Stimulated activated CD8-positive, alpha-beta memory T cell treated with anti-CD3 and anti-CD28 coated beads, Interleukin-12 subunit alpha, Interleukin-12 subunit beta, amount 100 ng/mL, for 4 hours (primary cell): ENCODE measurements around the gene SDCCAG8.
A peak's percentile ranks its signal among the peaks of the same experiment; 100 is the strongest.

Experiments used
- DNase-seq: peaks from one replicate; pipeline ENCODE4 v3.0.0-alpha.2; 2020; ENCODE audit warnings: low read depth

Gene SDCCAG8

DNA sequence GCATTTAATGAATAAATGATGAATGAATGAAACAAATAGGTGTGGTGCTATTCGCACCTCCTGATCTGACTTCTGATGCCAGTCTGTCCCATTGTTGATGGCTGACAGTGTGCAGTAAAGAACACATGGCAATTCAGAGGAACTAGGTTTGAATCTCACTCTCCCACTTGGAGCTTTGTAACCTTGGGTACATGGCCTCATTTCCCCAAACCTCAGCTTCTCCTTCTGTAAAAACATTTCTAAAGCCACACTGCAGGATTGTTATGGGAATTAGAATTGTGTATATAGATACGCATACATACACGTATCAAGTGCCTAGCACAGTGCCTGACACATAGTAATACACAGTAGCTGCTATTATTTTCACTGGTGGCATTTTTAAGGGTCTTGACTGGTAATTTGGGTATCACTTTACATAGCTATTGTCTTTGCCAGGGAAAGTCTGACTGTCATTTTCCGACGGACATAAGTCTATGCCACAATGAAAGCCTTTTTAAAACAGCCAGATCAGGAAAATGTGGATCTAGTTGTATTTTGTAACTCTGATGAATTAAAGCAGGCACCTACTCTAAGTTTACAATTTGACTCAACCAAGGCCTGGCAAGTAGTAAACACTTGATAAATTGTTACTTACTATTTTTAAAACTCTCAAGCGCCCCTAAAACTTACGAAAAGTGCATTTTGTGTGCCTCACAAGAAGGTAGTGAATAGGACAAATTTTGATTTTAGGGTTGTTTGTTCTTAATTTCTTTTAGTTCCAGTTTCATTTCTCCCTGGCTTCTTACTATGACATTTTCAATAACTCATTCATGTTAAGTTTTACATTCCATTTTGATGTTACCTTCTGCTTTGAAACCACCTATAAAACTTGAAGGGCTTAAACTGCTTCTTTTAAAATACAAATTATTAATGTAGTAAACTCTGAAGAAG, 164.4 kb downstream of the SDCCAG8 start:
- no peak for DNase-seq

DNA sequence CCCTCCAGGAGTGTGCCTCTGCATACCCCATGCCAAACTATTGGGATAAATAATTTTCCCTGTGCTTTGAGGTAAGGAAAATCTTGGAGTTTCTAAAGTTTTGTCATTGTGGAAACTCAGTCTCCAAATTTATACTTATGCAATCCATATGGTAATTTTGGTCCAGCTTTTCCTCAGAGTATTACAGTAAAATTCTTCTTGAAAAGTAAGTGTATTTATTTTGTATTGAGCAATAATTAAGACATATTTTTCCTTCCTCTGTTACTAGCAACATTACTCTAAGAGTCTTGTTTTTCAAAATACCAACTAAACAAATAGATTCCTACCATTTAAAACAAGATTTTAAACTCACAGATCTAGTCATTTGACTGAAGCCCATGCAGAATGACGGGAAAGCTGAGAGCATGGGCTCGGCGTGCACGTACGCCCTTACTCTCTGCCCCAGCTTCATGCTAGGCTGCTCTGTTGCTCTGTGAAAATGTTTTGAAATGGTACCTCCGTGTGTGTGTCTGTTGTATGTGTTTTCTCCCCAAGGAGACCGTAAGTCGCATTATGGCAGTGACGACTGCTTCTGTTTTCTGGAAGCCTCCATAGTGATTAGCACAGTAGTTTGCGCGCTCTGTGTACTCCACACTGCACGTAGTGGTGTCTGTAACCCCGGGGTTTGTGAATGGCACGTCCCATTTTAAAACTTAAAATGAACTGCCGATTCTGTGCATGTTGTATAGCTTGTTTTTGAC, 165.3 kb downstream of the SDCCAG8 start:
- DNase-seq, result no peak

DNA sequence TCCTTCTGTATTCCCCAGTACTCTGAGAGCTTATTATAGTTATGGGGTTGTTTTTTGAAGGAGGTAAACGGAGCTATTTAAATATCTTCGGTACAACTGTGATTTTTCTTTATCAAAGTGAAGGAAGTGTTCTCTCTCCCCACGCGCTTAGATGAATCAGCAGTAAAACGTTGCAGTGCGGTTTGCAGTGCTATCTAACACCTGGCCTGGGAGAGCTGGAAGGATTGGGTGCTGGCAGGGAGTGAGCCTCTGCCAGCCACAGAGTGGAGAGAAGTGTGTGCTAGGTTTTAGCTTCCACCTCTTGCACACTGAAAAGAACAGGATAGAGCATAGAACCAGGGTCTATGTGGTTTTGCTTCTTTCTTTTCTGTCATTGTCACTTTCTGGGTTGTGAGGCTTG, 165.9 kb downstream of the SDCCAG8 start:
- peak; percentile 12 for DNase-seq

DNA sequence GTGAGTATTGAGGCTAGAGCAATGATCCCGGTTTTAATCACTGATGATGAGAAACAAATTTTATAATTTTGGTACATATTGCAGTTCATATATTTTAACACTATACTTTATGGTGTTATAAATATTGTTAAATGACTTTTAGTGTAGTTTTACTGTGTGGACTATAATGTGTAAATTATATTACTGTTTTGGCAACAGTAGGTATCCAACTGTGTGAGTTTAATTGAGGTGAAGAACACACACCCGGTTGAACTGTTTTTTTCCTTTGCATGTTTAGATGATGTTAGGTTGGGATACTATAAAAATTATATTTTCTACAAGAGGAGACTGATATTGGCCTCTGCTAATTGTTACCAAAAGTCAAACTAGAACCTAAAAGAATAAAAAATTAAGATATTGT, 166.5 kb downstream of the SDCCAG8 start:
- DNase-seq, result no peak

DNA sequence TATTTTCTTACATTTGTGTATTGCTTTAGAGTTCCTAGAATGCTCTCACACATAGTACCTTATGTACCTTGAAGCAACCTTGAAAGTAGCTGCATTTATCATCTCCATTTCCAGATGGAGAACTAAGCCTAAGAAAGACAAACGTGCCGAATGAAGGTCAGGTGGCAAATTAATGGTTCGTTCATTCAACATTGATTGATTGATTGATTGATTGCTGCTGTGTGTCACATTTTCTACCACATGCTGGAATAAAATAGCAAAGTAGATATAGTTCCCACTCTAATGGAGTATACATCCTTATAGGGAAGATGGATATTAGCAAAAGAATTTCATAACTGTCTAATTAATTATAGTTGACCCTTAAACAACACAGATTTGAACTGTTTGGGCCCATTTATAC, 172.2 kb downstream of the SDCCAG8 start:
- no peak for DNase-seq

DNA sequence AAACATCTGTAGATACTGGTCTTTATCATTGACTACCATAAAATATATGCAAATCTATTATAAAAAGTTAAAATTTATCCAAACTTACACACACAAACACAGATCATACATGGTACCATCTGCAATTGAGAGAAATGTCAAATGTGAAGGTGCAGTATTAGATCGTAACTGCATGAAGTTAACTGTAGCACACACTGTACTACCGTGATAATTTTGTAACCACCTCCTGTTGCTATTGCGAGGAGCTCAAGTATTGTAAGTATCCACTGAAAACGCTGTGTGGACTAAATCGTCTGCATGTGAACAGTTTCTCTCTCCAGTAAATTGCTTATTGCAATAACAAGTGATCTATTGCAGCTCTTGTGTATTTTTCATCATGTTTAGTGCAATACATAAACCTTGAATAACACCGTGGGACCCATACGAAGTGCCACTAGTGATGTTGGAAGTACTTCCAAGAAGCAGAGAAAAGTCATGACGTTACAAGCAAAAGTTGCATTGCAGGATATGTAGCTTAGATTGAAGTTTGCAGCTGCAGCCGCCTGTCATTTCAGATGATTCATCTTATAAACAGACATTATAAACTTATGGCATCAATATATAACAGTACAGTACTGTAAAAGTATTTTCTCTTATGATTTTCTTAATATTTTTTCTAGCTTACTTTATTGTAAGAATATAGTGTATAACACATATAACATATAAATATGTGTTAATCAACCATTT, 172.9 kb downstream of the SDCCAG8 start:
- DNase-seq, result no peak

DNA sequence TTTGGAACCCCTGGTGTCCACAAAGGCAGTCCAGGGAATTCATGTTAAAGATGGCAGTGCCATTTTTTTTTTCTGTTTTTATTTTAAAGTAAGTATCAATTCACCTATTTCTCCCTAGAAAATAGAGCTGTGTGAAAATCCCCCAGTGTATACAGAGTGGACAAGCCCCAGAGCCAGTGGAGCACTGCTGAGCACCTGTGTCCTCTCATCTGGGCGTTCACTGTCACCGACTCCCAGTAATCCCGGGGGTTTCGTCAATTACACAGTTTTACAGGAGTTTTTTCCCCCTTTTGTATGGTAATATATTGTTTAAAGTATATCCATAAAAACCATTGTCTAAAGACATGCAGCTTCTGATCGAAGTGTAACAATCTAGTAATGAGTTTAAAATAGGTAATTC, 175.8 kb downstream of the SDCCAG8 start:
- no peak for DNase-seq

DNA sequence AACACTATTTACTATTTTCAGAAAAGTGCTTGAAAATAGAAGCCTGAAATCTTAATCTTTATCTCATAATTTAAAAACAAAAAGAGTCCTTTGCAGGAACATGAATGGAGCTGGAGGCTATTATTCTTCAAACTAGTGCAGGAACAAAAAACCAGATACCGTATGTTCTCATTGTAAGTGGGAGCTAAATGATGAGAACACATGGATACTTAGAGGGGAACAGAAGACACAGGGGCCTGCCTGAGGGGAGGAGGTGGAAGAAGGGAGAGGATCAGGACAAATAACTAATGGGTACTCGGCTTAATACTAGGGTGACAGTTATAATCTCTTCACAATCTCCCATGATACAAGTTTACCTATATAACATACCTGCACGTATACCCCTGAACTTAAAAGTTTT, 176.3 kb downstream of the SDCCAG8 start:
- DNase-seq, result no peak

DNA sequence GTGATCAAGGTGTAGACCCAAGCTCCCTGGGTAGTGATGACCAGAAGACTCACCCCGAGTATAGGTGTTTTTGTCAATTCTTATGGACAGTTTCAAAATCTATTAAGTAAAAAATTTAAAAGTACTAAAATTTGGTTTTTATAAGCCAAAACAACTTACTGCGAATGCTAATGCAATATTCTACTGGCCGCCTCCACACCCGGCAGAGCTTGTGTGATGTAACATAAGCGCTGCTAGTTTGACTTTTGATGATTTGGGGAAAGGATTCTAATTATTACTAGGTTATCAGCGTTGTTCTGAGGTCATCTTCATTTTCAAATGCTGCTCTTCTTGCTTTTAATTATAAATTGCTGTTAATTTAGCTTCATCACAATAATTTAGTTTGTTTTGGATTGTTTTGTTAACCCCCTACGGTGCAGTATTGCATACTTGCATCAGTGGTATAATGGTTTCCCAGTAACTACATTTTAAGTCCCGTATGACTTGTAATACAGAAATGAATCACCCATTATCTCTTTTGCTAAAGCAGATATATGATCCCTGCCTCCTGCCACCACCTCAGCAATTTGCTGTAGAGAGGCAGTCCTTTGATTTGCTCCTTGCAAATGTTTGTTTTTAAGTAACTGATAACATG, 178.0 kb downstream of the SDCCAG8 start:
- DNase-seq, result no peak

DNA sequence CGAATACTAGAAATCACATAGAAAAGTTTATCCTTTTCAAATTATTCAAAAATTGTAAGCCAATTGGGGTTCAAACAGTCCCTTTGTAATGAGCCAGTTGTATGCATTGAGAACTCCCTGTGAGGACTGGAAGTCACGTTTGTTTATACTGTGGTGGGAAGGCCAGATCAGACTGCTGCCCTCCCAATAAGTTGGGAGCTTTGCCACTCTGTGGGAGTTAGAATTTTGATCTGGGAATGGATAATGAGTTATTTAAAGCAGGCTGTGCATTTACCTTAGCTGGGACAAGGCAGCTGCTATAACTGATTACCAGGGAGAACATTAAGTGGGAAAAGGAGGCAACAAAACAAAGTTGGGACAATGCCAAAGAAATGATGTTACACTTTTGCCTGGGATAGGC, 178.8 kb downstream of the SDCCAG8 start:
- no peak for DNase-seq

DNA sequence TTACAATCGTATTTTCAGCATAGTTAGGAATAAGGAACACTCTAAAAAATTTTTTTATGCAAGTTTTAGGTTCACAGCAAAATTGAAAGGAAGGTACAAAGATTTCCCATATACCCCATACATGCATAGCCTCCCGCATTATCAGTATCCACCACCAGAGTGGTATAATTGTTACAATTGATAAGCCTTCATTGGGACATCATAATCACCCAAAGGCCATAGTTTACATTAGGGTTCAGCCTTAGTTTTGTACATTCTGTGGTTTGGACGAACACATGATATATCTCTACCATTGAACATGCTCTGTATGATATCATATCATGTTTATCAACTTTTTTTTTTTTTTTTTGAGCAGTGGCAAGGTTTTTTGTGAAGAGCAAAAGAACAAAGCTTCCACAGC, 180.0 kb downstream of the SDCCAG8 start:
- no peak for DNase-seq

DNA sequence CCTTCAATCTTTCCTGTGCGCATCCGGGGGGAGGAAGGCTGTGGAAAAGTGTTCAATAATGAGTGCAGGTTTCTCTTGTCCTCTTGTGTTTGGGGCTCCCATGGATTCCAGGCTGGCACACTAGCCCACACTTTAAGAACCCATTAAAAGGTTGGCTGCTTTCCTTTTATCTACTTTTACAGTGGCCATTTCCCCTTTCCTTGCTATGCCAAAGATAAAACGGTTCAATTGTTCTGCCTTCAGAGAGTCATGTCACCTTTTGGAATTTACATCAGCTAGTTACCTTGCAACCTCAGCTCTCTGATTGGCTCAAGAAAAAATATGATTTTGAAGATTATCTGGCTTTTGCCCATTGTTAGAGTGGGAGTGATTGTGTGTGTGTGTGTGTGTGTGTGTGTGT, 182.3 kb downstream of the SDCCAG8 start:
- no peak for DNase-seq

DNA sequence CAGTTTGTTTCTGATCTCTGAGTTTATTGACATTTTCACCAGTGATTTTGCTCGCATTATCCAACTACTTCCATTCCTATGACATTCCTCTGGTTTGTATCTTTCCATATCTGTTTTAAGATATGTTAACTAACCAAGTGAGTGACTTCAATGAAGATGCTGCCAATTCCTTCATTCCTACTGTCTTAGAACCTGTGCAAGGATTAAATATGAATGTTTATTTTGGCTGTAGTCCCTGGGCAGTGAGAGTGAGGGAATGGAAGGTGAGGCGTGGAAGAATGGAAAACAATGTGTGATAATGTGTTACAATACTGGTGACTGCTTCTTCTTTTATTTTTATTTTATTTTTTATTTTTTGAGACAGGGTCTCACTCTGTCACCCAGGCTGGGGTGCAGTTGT, 183.0 kb downstream of the SDCCAG8 start:
- no peak for DNase-seq

DNA sequence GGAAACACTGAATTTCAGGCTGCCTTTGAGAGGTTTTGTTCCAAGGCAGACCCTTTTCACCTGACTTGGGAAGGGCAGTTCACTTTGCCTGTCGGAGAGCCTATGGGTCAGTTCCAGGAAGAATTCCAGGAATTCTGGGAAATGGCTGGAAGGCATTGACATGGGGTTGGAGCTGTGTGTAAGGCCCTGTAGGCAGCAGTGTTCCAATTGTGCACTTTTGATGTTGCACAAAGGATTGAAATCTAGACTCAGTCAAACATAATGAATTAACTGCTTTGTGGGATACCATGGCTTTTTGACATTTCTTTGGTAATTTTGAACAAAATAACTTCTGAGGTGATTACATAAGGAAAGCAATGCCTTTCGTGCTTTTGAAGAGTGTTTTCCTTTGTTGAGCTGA, 184.6 kb downstream of the SDCCAG8 start:
- no peak for DNase-seq

DNA sequence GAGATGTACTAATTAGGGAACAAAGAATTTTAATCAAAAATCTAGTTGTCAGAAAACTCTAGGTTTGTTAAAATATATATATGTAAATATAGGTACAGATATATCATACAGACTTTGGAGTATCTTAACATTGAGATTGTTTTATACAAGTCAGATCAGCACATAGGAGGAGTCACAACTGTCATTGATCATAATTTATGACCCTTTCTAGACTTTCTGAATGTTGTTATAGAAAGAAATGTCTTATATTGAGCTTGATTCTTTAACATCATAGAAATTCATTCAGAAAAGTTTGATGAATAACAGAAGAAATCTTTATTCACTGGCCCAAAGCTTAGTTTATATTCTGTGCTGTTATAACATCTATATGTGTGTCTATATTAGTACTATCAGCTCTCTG, 185.8 kb downstream of the SDCCAG8 start:
- no peak for DNase-seq

DNA sequence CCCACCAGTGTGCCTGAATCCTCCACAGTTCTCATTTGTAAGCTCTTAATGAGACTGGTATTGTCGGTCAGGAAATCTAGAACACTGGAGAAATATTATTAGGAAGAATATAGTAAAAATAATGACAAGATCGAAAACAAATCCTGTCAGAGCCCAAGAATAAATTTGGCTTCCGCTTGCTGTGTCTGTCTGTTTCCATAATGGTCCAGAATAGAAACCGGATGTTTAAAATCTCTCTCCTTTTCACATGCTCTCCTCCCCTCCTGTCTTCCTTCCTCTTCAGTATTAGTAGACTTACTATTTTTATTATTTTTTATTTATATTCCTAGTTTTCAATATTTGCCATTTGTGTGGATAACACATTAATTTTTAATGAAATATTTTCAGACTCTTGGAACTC, 187.7 kb downstream of the SDCCAG8 start:
- DNase-seq, result no peak

DNA sequence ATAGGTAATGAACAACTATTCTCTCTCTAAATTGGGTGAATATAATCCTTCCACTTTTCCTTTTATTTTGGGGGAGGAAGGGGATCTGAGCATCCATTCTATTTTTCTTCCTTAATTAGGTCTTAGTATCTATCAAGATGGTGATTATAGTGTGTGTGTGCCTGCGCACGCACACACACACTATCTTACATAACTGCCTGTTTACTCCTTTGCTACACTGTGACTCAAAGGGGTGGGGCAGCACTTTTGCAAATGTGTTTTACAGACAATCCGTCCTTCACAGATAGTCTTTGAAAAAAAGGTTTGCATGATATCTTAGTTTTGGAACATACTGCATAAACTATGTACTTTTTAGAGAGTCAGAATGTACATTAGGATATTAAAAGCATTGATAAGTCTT, 191.5 kb downstream of the SDCCAG8 start:
- no peak for DNase-seq

DNA sequence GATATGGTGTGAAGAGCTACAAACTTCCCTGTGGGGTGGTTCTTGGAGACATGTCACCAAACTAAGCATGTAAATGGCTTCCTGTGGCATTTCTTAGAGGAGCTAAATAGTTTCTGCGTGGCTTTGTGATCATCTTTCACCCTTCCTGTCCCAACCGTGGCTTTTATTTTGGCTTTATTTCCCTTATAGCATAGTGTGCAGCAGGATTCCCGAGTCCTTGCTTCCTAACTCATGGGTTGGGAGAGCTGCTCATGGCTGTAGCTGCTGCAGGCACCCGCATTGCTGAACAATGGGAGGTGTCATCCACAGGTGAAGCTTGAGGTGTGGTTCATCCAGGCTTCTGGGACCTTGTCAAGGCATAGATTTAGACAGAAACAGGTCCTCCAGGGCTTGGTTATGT, 192.0 kb downstream of the SDCCAG8 start:
- DNase-seq, result no peak

DNA sequence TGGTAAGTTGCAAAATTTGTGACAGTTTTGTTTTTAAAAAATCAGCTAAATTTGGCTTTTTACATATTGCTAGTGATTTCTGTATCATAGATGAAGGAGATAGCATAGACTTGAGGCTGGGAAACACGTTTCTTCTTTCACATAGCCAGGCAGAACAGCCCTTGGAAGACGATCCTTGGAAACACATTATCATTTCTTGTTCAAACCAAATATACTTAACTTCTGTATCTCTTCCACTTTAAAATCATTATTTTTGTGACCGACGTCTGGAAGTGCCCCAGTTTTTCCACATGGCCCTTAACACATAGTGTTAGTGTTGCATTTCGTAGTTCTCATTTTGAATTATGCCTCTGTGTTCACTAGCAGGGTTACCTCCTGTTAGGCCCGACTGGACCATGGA, 193.5 kb downstream of the SDCCAG8 start:
- DNase-seq, result no peak

DNA sequence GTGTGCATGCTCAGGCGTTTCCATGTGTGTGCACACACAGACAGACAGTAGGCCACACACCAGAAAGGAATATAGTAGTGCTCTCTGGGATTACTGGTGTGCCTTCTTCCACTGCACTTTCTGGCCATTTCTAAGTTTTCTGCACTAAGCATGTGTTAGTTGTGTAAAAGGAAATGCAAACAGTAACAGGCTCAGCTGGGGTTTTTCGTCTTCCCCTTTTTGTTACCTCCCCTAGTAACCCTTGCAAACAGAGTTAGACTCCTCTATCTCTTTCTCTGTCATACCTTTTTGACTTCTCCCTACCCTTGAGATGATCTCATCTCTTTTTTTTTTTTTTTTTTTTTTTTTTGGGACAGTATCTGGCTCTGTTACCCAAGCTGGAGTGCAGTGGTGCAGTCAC, 196.3 kb downstream of the SDCCAG8 start:
- DNase-seq, result no peak

DNA sequence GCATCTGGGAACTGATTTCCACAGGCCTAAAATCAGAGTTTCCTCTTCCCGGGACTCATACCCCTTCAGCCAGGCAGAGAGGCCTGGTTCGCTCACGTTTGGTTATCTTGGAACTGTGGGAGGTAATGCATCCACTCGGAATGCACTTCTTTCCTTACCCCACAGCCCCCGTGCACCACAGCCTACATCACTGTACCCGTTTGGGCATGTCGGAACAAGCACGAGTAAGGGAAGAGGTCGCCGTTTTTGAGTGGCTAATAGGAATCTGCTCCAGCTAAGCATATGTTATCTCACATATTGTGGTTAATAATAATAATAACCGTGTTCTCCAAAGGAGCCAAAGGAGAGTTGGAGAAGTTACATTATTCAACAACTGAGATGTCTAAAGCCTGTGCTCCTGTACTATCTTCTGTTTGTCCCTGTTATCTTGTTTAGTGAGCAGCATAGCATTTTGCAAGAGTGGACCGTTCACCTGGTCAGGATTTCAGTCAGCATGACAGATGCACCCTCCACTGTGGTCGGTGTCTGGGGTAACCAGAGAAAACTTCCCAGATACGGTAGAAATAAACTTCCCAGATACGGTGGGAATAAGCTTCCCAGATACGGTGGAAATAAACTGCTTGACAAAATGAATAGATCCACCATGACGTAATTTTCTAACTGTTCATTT, 198.6 kb downstream of the SDCCAG8 start:
- no peak for DNase-seq
